ENCODE results near the gene MBNL1.

Gene MBNL1

DNA sequence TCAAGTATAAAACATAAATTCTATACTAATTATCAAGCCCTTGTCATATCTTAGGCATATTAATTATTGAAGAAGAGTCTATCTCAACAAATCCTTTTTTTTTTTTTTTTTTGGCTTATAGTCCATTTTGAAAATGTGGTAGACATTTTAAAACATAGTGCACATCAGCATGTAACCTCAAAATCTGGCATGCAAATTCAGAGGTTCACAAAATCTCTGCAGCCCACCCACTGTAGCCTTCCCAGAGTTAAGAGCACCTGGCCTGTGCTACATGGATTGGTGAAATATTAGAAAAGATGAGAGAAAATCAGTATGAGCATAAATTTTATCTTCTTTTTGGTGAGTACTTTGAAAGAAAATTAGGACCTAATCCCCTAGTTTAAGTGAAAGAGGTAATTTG, 84.8 kb downstream of the MBNL1 start:
- Histone ChIP-seq H3K9me3 (ENCODE audit: insufficient read depth, low read length, severe bottlenecking) (no peaks in the 10 kb centered on the region), H3K27me3 (ENCODE audit: insufficient read depth, low read length, poor library complexity) (no peaks in the 10 kb centered on the region), H3K4me3 (ENCODE audit: low read depth in 1 of 2, low read length in 2 of 2) (no peak overlapping the region), H3K27ac (ENCODE audit: low read length) (no peak overlapping the region), H3K79me2 (ENCODE audit: insufficient read depth, low read length) (peaks cover 100% of the 10 kb centered on the region), H3K4me2 (ENCODE audit: insufficient read depth, low read length) (no peak overlapping the region), H3K36me3 (ENCODE audit: insufficient read depth, low read length) (peaks cover 33% of the 10 kb centered on the region), H3K4me1 (ENCODE audit: insufficient read depth, low read length) (no peaks in the 10 kb centered on the region), H2AFZ (ENCODE audit: low read depth, low read length) (no peak overlapping the region), H3K9ac (ENCODE audit: low read depth, low read length) (no peak overlapping the region), H4K20me1 (ENCODE audit: insufficient read depth, low read length) (peaks cover 53% of the 10 kb centered on the region; the same call in 1 of the 2 replicates)
- ATAC-seq (ENCODE audit: insufficient read depth, low read depth), result no peak
- DNase-seq, result no peak
- no peak for TF ChIP-seq EZH2 (IDR thresholded peaks at IDR 0.05; ENCODE audit: borderline replicate concordance, low read depth, low read length, severe bottlenecking)
- TF ChIP-seq, protein P1, sequence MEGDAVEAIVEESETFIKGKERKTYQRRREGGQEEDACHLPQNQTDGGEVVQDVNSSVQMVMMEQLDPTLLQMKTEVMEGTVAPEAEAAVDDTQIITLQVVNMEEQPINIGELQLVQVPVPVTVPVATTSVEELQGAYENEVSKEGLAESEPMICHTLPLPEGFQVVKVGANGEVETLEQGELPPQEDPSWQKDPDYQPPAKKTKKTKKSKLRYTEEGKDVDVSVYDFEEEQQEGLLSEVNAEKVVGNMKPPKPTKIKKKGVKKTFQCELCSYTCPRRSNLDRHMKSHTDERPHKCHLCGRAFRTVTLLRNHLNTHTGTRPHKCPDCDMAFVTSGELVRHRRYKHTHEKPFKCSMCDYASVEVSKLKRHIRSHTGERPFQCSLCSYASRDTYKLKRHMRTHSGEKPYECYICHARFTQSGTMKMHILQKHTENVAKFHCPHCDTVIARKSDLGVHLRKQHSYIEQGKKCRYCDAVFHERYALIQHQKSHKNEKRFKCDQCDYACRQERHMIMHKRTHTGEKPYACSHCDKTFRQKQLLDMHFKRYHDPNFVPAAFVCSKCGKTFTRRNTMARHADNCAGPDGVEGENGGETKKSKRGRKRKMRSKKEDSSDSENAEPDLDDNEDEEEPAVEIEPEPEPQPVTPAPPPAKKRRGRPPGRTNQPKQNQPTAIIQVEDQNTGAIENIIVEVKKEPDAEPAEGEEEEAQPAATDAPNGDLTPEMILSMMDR (IDR thresholded peaks at IDR 0.05; ENCODE audit: borderline replicate concordance, extremely low read depth, low read length, poor library complexity, severe bottlenecking), result no peak

DNA sequence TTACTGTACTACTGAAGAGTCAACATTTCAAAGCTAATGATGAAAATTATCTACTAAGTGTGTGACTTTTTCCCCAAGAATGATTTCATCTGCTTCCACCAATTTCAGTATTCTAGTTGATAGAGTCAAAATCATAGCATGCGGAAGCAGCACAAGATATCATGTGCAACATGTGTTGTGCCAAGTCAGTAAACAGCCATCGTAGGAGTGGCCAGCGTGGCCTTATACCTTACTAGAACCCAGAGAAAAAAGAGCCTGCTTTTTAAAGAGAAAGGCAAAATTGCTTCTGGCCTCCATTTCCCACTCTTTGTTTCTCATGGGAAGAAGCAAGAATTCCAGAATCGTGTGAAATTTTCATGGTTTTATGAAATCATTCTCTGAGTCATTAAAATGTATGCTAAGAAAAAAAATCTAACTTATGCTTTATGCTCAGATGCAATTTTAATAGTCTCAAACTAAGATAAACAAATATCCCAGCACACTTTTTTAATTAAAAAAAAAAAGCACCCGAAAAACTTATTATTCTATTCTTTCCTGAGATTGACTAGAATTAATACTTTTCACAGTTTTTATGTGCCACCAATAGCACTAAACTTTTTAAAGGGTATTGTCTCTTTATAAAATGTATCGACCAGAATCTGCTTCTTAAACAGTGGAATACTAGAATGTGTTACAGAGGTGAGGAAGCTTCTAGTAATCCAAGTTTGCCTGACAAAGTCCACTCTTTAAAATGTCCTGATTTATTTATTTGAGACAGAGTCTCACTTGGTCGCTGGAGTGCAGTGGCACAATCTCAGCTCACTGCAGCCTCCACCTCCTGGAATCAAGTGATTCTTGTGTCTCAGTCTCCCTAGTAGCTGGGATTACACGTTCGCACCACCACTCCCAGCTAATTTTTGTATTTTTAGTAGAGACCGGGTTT, 87.3 kb downstream of the MBNL1 start:
- H3K27ac ChIP-seq (ENCODE audit: low read length), result no peak overlapping the region
- TF ChIP-seq, protein P1 (IDR thresholded peaks at IDR 0.05; ENCODE audit: borderline replicate concordance, extremely low read depth, low read length, poor library complexity, severe bottlenecking), result no peak
- TF ChIP-seq EZH2 (IDR thresholded peaks at IDR 0.05; ENCODE audit: borderline replicate concordance, low read depth, low read length, severe bottlenecking), result no peak
- no peak overlapping the region for H2AFZ ChIP-seq (ENCODE audit: low read depth, low read length)
- ATAC-seq (ENCODE audit: insufficient read depth, low read depth) (no peak), DNase-seq (no peak)
- no peaks in the 10 kb centered on the region for H3K9me3 ChIP-seq (ENCODE audit: insufficient read depth, low read length, severe bottlenecking)
- no peak overlapping the region for H3K4me2 ChIP-seq (ENCODE audit: insufficient read depth, low read length)
- H3K79me2 ChIP-seq (ENCODE audit: insufficient read depth, low read length), result peaks cover 100% of the 10 kb centered on the region
- peaks cover 55% of the 10 kb centered on the region for H4K20me1 ChIP-seq (ENCODE audit: insufficient read depth, low read length)
- H3K4me3 ChIP-seq (ENCODE audit: low read depth in 1 of 2, low read length in 2 of 2), result no peak overlapping the region
- H3K4me1 ChIP-seq (ENCODE audit: insufficient read depth, low read length), result no peaks in the 10 kb centered on the region
- H3K9ac ChIP-seq (ENCODE audit: low read depth, low read length), result no peak overlapping the region
- H3K36me3 ChIP-seq (ENCODE audit: insufficient read depth, low read length), result peaks cover 28% of the 10 kb centered on the region
- H3K27me3 ChIP-seq (ENCODE audit: insufficient read depth, low read length, poor library complexity), result no peaks in the 10 kb centered on the region

DNA sequence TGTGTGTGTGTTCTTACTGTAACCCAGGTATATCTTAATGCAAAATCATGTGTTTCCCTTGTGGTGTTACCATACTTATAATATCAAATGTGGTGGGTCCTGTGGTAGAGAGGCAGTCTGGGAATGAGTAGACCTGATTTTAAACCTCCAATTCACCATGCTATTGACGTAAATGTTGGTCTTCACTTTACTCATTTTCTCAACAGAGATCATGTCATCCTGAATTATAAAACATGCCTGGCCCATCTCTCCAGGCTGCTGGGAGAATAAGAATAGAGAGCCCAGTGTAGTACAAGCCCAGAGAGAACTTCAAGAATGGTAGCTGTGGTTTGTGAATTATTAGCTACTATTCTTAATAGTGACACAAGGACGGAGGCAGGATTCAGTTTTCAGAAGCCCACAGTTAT, 88.1 kb downstream of the MBNL1 start:
- Histone ChIP-seq H3K36me3 (ENCODE audit: insufficient read depth, low read length) (peaks cover 34% of the 10 kb centered on the region), H4K20me1 (ENCODE audit: insufficient read depth, low read length) (peaks cover 59% of the 10 kb centered on the region), H3K27ac (ENCODE audit: low read length) (no peak overlapping the region), H3K4me1 (ENCODE audit: insufficient read depth, low read length) (0 out of 2 replicates have a peak, but pooled peaks cover under 1% of the 10 kb centered on the region), H3K4me3 (ENCODE audit: low read depth in 1 of 2, low read length in 2 of 2) (no peak overlapping the region), H3K27me3 (ENCODE audit: insufficient read depth, low read length, poor library complexity) (no peaks in the 10 kb centered on the region), H3K4me2 (ENCODE audit: insufficient read depth, low read length) (no peak overlapping the region), H3K9ac (ENCODE audit: low read depth, low read length) (no peak overlapping the region), H3K79me2 (ENCODE audit: insufficient read depth, low read length) (peaks cover 100% of the 10 kb centered on the region), H3K9me3 (ENCODE audit: insufficient read depth, low read length, severe bottlenecking) (no peaks in the 10 kb centered on the region), H2AFZ (ENCODE audit: low read depth, low read length) (no peak overlapping the region)
- ATAC-seq (ENCODE audit: insufficient read depth, low read depth) (peak; percentile 26; the same call in 2 of the 3 replicates), DNase-seq (no peak)
- TF ChIP-seq, protein P1 (IDR thresholded peaks at IDR 0.05; ENCODE audit: borderline replicate concordance, extremely low read depth, low read length, poor library complexity, severe bottlenecking), result no peak
- TF ChIP-seq EZH2 (IDR thresholded peaks at IDR 0.05; ENCODE audit: borderline replicate concordance, low read depth, low read length, severe bottlenecking), result no peak

Data from DND-41 (cell line).